Stimulated activated CD8-positive, alpha-beta memory T cell treated with anti-CD3 and anti-CD28 coated beads, Interleukin-4, amount 100 ng/mL, for 1 hour (primary cell): ENCODE data around the gene STRN.
"Not testable (repeated sequence)": the region's sequence is repeated elsewhere in the genome, so short reads cannot be mapped to it uniquely, and the experiment has no call there.

Experiments
- DNase-seq, 2 donors: peaks; one replicate each; pipeline ENCODE4 v3.0.0-alpha.2; 2020; ENCODE audit warnings: low read depth in 2 of 2, low spot score in 1 of 2

The STRN gene, protein sequence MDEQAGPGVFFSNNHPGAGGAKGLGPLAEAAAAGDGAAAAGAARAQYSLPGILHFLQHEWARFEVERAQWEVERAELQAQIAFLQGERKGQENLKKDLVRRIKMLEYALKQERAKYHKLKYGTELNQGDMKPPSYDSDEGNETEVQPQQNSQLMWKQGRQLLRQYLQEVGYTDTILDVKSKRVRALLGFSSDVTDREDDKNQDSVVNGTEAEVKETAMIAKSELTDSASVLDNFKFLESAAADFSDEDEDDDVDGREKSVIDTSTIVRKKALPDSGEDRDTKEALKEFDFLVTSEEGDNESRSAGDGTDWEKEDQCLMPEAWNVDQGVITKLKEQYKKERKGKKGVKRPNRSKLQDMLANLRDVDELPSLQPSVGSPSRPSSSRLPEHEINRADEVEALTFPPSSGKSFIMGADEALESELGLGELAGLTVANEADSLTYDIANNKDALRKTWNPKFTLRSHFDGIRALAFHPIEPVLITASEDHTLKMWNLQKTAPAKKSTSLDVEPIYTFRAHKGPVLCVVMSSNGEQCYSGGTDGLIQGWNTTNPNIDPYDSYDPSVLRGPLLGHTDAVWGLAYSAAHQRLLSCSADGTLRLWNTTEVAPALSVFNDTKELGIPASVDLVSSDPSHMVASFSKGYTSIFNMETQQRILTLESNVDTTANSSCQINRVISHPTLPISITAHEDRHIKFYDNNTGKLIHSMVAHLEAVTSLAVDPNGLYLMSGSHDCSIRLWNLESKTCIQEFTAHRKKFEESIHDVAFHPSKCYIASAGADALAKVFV

DNA sequence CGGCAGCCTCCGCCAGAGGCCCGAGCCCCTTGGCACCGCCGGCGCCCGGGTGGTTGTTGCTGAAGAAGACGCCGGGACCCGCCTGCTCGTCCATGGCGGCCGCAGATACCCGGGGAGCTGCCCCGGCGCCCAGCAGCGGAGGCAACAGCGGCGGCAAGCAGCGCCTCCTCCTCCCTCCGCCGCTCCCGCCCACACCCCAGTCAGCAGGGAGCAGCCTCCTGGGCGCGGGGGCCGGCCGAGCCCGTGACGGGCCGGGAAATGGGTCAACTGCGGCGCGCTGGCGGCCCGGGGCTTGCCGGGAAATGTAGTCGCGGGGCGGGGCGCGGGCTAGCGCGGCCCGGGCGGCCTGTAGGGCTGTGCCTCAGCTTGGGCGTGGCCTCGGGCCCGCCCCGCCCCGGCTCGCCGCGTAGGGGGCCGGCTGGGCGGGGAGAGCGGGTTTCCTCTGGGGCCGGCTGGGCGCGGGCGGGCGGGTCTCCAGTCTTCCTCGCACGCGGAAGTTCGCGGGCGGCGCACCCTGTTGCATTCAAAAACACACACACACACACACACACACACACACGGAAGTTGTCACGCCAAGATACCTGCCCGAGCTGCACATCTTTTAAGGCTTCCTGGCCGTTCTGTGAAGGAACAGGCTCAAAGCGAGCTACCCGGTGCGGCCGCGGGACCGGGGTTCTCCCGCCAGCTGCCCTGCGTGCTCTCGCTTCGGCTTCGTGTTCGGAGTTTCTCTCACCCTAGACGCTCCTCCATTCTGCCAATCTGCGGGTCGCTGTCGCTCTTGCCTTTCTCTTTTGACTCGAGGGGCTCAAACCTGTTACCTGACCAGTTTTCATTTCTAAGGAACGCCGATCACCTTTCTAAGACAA lies at the start of gene STRN:
Gene STRN, minus strand, starts transcription at position 167 of the 866 bp plus-strand sequence. Its CDS starts 73 bp downstream, at position 94.
- DNase-seq, result peak; percentile 89 to 94

GRCh38 chr2:37013315-37013641 lies 46.9 kb upstream of the STRN start:
- no peak for DNase-seq

- no peak for DNase-seq
These were observed 44.8 kb upstream of the STRN start for GRCh38 chr2:37011130-37011529.

DNA sequence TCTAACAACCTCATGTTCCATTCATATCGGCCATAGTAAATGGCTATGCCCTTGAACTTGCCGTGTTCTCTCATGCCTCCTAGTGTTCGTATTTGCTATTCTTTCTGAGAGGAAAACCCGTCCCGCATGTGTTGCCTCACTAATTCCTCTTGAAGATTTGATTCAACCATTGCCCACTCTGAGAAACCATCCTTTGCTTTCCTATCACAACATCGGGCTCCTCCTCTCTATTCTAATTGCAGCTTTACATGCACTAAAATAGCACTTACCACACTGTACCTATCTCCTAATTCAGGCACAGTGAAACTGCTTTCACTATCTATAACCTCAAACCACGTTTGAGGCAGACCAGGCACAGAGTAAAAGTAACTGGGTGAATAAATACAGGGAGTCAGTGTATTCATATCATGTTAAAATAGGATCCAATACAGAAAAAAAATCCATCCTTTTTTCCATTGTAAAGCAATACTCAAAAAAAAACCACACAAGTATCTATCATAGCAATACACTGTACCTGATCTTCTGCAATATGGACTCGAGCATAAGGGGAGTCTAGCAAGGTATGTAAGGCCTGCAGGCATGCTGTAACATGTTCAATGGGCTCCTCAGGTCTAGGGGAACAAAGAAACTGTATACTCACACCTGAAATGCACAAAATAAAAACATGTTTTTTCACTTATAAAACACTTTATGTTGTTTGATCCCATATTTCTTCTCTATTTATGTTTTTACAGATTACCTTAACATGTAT lies 39.0 kb upstream of the STRN start:
- no peak for DNase-seq

- DNase-seq, result no peak
These were observed 34.7 kb upstream of the STRN start for GRCh38 chr2:37000988-37001556.

DNA sequence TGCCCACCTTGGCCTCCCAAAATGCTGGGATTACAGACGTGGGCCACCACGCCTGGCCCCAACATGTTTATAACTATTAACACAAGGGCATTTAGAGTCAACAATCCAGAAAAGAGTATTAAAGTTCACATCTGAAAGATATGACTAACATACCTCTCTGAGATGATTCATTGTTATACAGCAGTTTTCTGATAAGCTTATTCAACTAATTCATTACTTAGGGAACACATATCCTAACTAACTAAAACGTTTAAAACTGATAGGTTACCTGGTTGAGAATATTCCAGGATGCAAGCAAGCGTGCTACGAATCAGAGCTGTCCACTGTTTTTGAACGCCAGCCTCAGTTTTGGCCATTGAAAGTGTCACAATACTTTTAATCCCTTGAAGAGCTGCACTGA lies 34.0 kb upstream of the STRN start:
- DNase-seq, result no peak

GRCh38 chr2:36999416-36999815 lies 33.1 kb upstream of the STRN start:
- DNase-seq, result not testable (repeated sequence)

GRCh38 chr2:36993841-36994620 lies 27.7 kb upstream of the STRN start:
- no peak for DNase-seq

GRCh38 chr2:36988008-36988407 lies 21.7 kb upstream of the STRN start:
- no peak for DNase-seq

DNA sequence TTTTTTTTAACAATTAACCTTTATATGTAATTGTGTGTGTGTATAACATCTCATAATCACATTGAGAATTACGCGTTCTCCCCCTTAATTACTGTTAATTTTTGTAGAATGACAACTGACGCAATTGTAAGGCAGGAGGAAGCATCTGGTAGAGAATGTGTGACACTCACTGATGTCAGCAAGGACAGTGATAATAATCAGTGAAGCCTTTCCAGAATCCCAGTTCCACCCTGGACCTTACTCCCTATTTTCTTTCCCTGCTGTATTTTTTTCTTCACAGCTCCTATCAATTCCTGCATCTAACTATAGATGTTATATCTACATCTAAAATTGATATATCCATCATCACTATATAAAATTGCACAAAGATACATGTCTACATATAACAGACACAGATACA lies 16.1 kb upstream of the STRN start:
- DNase-seq, result no peak

DNA sequence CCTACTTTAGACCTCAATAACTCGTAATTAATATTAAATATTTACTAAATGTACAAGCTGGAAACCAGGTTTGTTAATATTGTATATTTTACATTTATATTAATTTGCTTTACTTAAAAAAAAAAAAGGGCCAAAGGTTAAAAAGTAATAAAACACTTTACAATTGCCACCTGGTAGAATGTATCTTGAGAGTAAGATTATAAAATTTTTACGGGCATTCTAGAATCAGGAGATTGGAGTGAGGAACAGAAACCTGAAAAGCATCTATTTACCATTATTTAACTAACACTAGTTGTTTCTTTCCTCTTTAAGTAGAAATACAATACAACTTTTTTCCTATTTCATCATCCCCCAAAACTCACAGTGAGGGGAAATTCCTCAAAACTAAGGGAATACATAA lies 15.6 kb upstream of the STRN start:
- no peak for DNase-seq

DNA sequence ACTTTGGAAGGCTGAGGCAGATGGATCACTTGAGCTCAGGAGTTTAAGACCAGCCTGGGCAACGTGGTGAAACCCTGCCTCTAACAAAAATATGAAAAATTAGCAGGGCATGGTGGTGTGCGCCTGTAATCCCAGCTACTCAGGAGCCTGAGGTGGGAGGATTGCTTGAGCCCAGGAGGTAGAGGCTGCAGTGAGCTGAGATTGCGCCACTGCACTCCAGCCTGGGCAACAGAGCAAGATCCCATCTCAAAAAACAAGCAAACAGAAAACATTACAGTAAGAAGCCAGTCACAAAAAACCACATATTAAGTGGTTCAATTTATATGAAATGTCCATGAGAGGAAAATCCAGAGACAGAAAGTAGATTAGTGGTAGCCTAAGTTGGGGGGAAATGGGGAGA lies 12.7 kb upstream of the STRN start:
- not testable (repeated sequence) for DNase-seq

DNA sequence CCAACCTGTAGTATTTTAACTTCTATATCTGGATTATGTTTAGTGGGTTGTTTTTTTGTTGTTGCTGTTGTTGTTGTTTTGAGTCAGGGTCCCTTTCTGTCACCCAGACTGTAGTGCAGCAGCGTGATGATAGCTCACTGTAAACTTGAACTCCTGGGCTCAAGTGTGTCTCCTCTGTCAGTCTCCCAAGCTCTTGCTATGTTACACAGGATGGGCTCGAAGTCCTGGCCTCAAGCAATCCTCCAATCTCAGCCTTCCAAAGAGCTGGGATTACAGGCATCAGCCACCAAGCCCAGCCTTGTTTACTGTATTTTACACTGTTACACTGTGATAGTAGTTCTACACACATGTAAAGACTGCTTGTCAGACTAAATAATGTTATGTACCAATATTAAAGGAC lies 9.7 kb upstream of the STRN start:
- DNase-seq, result no peak

- no peak for DNase-seq
These were observed 9.0 kb upstream of the STRN start for GRCh38 chr2:36975306-36975705.

DNA sequence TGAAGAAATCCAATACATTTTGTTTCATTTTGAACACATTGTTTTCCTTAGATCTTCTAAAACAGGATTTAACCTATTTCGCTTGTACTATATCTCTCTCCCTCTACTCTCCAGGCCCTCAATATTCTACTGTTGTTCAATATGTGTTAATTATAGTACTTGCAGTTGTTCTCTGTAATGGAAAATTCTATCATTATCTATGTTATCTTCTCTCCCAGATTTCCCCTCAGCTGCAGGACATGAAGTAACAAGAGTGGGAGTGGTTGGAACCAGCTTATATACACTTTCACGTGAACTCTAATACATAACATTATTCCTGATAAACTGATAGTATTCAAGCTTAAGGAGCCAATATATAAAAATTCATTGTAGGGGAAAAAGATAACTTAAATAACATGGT lies 7.0 kb upstream of the STRN start:
- DNase-seq, result no peak

GRCh38 chr2:36971990-36972389 lies 5.7 kb upstream of the STRN start:
- no peak for DNase-seq

DNA sequence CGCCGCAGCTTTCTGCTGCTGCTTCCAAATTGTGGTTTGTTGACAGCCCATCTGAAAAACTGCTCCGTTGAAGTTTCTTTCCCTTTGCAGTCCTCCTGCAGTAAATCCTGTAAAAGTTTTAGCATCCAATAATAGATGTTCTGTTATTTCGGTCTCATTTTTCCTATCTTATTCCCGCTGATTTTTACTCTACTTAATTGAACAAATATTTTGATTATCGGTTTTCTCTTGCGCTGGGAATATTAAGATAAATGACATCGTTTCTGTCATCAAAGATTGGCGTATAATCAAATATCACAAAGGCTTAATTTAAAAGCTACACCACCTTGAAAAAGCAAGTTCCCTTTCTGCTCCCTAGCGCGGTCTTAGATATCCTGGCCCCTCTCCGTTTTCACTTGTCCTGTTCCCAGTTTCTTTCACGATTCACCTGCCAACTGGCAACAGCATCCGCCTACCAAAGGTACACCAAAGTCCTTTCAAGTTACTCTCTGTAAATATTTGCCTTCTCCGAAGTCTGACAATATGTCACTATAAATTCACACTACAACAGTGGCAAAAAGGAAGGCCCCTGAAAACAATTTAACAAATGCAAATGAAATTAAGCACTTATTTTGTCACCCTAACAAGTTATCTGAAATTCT lies 1.0 kb upstream of the STRN start:
- no peak for DNase-seq

- DNase-seq, result peak; percentile 2 to 7
These were observed 476 bp downstream of the STRN start for GRCh38 chr2:36965751-36966369.

- DNase-seq, result no peak
These were observed 1.1 kb downstream of the STRN start for GRCh38 chr2:36965206-36965605.
